ENCODE results near the gene C19orf18.
"Not testable (repeated sequence)": the region's sequence is repeated elsewhere in the genome, so short reads cannot be mapped to it uniquely, and the experiment has no call there.

Gene C19orf18

DNA sequence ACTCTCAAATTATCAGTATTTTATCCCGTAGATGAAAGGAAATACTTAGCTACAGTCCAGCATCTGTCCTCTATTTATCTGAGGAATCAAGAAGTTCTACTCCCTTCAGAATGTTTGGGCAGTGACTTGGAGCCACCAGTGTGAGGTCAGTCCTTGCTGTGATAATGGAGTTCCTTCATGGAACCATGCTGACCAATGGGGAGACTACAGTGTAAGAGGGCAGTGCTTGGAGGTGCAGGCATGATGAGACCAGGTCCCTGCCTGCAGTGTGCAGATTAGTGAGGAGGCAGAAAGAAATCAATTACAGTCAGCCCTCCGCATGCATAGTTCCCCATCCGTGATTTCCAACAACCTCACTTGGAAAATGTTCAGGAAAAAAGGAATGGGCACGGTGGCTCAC lies at the start of gene C19orf18:
TSS of gene C19orf18 (minus strand) at position 101 of the 400 bp plus-strand sequence. CDS start 102 bp downstream, outside the sequence.
- DNase-seq (ENCODE audit: low read depth in 2 of 3, low spot score in 1 of 3) = no peak

DNA sequence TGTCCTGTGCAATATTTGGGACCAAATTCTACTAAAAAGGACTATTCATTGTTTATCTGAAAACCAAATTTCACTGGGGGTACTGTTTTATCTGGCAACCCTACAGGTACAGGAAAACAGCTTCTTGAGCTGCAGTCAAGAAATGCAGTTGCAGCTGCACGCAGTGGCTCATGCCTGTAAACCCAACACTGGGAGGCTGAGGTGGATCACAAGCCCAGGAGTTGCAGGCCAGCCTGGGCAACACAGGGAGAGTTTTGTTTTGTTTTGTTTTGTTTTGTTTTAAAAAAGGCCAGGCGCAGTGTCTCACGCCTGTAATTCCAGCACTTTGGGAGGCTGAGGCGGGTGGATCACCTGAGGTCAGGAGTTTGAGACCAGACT lies 47.9 kb upstream of the C19orf18 start:
- DNase-seq (ENCODE audit: low read depth in 2 of 3, low spot score in 1 of 3) = no peak

DNA sequence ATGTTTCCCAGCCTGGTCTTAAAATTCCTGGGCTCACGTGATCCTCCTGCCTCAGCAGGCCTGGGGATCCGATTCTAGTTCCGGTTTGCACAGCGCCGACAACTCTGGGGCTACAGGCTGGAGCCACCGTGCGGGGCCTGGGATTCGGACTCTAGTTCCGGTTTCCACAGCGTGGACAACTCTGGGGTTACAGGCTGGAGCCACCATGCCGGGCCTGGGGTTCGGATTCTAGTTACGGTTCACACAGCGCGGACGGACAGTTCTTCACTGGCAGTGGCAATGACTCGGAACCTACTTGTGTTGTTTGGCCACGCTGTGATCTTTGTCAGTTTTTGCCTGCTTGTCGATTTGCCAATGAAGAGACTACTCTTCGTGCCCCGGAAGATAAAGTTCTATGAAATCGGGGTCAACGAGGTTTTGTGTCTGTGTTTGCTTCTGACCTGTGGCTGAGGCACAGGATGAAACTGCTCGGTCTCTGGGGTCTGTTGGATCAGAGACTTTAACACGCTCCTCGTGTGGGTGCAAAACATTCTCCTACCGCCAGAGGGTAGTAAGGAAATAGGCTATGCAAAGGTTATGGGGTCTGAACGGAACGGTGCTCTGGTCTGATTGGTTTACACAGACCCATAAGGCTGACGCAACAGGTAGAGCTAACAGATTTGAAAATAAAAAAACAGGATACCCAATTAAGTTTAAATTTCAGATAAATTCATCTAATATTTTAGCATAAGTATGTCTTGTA lies 47.4 kb upstream of the C19orf18 start:
- DNase-seq (ENCODE audit: low read depth in 2 of 3, low spot score in 1 of 3) = peak in 2 of 3 donors; percentile 10 to 12

DNA sequence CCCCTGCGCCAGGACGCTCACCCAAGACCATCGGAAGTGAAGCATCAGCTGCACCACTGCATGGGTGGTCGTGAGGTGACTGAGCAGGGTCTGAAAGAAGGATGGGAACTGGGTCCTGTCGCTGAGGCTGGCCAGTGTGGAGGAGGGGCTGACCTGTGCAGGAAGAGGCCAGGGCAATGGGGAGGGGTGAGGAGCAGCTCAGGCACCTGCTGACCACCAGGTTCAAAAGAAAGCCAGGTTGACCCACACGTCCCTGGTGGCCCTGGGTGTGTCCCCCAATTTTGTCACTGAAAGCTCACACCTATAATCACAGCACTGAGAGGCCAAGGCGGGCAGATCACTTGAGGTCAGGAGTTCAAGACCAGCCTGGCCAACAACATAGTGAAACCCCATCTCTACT lies 45.8 kb upstream of the C19orf18 start:
- no peak for DNase-seq (ENCODE audit: low read depth in 2 of 3, low spot score in 1 of 3)

DNA sequence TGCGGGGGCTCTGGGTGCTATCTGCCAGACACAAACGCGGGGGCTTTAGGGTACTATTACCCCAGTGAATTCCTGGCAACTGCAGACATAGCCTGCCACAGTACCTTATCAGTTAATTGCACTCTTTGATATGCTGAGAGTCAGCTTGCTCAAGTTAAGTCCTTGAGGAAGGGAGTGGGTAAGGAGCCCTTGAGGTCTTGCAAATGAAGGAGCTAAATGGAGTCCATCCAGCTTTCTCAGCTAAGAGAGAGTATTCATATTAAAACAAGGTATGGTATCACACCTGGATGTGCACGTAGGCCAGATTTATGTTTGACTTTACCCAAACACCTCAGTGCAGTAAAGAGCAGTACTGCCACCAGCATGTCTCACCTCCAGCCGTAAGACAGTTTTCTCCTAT lies 39.8 kb upstream of the C19orf18 start:
- no peak for DNase-seq (ENCODE audit: low read depth in 2 of 3, low spot score in 1 of 3)

DNA sequence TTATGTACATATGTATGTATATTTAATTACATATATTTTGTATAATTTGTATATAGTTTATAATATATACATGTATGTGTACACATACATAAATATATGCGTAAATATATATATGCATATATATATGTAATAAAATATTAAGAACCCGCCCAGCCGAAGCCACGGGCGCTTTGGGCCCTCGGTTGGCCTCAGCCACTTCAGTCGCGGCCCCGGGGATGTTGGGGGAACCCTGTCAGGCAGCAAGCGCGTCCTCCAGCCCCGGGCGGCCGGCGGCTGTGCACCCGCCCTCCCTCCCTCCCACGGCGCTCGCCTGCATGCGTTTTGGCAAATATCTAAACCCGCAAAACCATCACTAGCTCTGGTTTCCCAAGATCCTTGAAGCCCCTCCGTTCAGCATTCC lies 36.2 kb upstream of the C19orf18 start:
- no peak for DNase-seq (ENCODE audit: low read depth in 2 of 3, low spot score in 1 of 3)

DNA sequence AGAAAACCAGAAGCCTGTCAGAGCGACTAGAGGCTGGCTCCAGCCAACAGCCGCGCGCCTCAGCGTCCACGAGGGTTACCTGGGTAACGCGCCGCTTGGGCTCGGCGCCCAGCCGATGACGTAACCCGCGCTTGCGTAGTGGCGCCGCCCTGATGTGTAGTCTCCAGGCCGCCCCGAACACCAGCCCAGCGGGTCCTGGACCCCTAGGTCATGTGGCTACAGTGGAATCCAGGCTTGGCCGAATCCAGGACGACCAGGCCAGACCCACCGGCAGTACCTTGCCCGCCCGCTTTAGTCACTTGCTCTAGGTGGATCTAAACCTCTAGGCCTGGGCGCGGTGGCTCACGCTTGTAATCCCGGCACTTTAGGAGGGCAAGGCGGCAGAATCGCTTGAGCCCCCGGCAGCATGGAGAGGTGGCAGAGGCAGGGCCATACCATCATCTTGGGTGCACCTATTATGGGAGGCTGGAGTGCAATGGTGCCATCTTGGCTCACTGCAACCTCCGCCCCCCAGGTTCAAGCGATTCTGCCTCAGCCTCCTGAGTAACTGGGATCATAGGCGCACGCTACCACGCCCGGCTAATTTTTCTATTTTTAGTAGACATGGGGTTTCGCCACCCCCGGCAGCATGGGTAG lies 35.5 kb upstream of the C19orf18 start:
- DNase-seq (ENCODE audit: low read depth in 2 of 3, low spot score in 1 of 3) = peak; percentile 29 to 41 (median 37)

DNA sequence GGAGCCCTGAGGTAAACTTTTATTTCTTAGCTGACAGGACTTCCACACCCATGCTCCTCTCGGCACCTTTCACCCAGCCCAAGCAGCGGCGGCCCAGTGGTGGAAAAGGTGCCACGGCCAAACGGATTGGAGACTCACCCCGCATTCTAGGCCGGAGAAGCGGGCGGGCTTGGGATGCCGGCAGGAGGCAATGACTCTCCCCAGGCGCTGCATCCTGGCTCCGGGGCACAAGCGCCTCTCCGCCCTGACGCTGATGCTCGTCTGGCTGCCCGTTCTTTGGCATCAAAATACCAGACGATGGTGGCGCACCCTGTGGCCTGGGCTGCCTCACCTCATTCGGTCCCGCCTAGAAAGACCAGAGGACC lies 34.9 kb upstream of the C19orf18 start:
- DNase-seq (ENCODE audit: low read depth in 2 of 3, low spot score in 1 of 3) = no peak

DNA sequence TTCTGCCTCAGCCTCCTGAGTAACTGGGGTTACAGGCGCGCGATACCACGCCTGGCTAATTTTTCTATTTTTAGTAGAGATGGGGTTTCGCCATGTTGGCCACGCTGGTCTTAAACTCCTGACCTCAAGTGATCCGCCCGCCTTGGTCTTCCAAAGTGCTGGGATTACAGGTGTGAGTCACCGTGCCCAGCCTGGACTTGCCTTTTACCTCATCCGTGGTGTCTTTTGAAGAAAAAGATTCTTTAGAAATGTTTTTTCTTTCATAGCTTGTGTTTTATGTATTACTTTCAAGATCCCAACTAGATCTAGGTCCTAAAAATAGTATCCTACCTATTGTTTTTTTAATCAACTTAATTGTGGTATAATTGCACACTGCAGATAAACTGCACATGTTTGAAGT lies 34.5 kb upstream of the C19orf18 start:
- not testable (repeated sequence) for DNase-seq (ENCODE audit: low read depth in 2 of 3, low spot score in 1 of 3)

DNA sequence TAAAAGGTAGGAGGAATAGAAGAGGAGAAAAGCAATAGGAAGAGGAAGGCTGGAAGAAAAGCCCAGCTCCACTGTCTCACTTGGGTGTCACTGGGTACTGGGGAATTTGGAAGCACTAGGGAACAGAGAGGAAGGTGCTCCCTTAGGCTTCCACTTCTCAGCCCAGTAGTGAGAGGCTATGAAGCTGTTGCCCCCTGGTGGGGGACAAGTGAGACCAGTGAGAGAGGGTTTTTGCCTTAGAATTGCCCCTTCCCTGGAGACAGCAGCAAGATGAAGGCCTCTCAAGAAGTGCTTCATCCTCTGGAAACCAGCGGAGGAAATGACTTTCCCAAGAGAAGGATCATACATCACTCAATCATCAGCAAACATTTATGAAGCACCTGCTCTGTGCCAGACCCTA lies 33.0 kb upstream of the C19orf18 start:
- no peak for DNase-seq (ENCODE audit: low read depth in 2 of 3, low spot score in 1 of 3)

DNA sequence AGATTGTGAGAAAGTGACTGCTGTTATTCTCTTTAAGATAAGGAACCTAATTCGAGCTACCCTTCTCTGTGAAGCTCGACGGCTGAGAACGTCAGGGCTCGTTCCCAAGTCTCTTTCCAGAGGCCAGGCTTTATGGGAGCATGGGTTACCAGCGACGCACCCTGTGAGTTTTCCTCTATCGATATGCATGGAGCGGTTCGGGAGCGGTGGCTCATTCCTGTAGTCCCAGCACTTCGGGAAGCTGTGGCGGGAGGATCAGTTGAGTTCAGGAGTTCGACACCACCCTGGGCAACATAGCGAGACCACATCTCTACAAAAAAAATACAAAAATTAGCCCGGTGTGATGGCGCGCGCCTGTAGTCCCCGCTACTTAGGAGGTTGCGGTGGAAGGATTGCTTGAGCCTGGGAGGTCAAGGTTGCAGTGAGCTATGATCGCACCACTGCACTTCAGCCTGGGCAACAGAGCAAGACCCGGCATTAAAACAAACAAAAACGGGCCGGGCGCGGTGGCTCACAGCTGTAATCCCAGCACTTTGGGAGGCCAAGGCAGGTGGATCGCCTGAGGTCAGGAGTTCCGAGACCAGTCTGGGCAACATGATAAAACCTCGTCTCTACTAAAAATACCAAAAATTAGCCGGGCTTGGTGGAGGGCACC lies 29.0 kb upstream of the C19orf18 start:
- DNase-seq (ENCODE audit: low read depth in 2 of 3, low spot score in 1 of 3) = peak in 1 of 3 donors; percentile 1

DNA sequence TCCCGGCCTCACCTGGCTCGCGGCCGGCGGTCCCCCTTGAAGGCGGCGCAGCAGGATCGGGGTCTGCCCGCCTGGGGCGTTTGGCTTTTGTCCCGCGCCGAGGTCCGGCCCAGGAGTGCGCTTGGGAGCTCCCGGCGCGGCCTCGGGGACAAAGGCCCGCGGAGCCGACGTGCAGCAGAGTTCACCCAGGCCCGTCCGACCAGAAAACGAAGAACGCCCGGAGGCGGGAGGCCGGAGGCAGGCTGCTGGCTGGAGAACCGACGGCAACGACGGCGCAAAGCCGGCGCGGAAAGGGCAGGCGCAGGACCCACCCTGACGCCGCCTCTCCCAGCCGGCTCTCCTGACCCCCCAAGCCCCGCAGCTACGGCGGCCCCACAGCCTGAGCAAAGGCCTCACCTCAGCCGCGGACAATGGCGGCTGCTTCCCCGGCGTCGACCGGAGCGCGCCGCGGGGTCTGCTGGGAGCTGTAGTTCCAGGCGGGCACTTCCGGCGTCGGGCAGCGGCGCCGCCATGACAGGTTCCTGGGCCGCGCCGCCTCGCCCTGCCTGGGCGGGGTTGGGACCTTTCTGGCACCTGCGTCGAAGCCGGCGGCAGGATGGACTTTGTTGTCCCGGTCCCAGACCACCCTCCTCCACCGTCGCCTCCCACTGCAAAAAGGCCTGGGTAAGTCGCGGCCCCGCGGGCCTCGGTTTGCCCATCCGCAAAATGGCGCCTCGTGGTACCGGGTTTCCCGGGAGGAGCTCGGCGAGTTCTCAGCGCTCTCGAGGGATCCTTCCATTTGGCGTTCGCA lies 28.2 kb upstream of the C19orf18 start, which contains the start of gene ZNF606:
TSS of gene ZNF606 (minus strand) at position 437 of the 790 bp plus-strand sequence. CDS start 1,501 bp downstream, outside the sequence.
- peak; percentile 59 to 81 (median 66) for DNase-seq (ENCODE audit: low read depth in 2 of 3, low spot score in 1 of 3)

DNA sequence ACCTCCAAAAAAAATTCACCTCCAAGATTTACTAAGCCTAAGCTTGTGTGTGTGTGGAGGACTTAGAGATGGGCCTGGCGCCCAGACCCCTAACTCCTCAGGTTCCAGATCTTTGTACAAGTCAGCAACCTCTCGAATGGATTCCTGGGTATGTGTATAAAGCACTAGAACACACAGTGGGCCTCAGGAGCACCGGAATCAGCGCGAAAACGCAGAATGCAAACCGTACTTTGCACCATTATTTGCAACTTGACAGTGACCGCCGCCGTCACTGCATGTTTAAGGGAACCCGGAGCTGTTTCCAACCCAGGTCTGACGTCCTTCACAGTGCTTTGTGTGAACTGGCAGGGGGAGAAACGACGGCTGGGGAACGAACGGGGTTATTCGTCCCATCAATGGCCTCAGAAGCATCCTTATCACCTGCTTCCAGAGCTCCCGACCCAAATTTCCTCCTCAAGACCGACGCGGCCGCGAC lies 27.6 kb upstream of the C19orf18 start:
- DNase-seq (ENCODE audit: low read depth in 2 of 3, low spot score in 1 of 3) = peak in 1 of 3 donors; percentile 2

DNA sequence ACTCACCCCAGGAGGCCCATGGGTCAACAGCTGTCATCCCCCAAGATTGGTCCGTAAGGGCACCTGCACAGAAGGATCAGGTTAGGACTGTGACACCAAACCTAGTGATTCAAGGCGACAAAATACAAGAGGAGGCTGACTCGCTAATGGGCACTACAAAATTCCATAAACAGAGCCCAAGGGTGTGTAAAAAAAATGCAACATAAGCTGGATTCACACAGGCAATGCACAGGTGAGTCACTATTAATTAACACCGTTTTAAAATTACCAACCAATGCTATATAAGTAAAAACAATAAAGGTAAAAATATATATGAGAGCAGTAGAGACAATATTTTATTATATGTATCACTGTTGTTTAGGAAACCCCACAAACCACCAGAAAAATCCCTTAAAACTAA lies 26.3 kb upstream of the C19orf18 start:
- no peak for DNase-seq (ENCODE audit: low read depth in 2 of 3, low spot score in 1 of 3)

DNA sequence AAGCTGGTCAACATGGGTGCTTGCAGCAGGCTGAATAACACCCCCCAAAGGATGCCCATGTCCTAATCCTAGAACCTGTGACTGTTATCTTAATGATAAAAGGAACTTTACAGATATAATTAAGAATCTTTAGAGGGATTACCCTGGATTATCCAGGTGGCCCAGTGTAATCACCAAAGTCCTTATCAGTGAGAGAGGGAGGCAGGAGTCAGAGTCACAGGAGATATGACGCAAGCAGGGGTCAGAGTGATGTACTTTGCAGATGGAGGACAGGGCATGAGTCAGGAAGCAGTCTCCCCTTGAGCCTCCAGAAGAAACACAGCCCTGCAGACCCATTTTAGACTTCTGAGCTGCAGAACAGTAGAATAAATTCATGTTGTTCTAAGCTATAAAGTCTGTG lies 18.5 kb upstream of the C19orf18 start:
- DNase-seq (ENCODE audit: low read depth in 2 of 3, low spot score in 1 of 3) = no peak

DNA sequence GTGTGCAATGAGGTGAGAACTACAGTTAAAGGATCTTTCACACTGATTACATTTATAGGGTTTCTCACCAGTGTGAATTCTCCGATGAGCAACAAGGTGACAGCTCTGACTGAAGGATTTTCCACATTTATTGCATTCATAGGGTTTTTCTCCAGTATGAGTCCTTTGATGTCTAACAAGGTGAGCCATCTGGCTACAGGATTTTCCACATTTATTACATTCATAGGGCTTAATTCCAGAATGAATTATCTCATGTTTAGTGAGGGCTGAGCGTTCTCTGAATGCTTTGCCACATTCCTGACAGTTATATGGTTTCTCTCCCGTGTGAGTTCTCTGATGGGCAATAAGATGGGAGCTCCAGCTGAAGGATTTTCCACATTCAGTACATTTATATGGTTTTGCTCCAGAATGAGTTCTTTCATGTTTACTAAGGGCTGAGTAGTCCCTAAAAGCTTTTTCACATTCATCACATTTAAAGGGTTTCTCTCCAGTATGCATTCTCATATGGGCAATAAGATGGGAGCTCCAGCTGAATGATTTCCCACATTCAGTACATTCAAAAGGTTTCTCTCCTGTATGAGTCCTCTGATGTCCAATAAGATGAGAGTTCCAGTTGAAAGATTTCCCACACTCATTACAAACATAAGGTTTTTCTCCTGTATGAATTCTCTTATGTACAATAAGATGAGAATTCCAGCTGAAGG lies 4.4 kb upstream of the C19orf18 start:
- DNase-seq (ENCODE audit: low read depth in 2 of 3, low spot score in 1 of 3) = no peak

DNA sequence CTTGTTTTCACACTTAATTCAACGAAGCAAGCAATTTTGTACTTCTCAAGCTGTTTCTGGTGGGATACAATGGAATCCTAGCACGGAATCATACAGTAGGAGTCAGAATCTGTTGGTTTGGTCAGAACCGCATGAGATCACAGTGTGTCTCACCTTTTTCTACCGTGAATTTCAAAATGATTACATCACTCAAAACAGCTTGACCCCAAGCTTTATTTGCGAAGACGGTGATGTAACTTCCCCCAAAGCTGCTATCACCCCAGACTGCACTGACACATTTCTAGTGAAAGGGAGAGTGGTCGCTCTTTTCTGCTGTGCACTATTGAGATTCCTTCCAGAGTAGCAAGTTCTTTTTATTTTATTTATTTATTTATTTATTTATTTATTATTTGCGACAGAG lies 9.6 kb downstream of the C19orf18 start:
- no peak for DNase-seq (ENCODE audit: low read depth in 2 of 3, low spot score in 1 of 3)

DNA sequence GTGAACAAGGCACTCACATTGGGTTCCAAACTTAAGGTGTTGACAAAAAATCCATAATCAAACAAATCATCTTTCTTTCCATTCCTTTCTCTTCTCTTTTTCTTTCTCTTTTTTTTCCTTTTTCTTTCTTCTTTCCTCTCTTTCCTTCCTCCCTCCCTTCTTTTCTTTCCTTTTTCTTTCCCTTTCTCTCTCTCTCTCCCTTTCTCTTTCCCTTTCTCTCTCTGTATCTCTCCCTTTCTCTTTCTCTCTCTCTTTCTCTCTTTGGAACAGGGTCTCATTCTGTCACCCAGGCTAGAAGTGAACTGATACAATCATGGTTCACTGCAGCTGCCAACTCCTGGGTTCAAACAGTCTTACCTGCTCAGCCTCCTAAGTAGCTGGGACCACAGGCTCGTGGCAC lies 12.5 kb downstream of the C19orf18 start:
- DNase-seq (ENCODE audit: low read depth in 2 of 3, low spot score in 1 of 3) = no peak

DNA sequence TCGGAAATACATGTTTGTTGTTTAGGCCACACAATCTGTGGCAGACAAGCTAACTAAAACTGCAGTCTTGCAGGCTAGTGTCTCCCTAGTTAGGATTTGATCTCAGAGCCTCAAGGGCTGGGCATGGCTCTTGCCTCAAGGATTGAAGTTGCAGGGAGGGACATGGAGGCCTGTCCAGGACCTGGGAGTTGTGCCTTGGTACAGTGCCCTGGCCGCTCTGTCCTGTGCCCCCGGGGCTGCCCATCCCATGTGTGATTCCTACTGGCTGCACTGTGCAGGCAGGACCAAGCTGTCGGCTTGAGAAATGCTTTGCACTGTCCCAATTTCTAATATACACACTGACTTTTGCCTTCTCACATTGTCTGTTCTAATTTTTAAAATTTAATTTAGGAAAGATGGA lies 19.3 kb downstream of the C19orf18 start:
- no peak for DNase-seq (ENCODE audit: low read depth in 2 of 3, low spot score in 1 of 3)

DNA sequence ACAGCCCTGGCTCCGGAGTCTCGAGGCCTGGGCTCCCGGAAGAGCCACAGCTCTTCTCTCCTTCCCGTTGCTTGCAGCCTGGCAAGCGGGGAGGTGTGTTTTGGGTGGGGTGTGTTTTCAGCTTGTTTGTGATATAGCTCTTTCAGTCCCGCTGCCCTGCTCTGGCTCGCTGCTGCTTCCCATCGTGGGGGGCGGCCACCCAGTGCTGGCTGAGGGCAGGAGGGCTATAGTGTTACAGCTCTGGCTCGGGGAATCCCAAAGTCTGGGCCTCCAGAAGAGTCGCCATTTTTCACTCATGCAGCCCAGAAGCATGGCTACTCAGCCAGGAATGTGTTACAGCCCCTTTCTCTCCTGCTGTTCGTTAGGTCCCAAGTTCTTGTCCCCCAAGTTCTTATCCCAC lies 24.6 kb downstream of the C19orf18 start:
- no peak for DNase-seq (ENCODE audit: low read depth in 2 of 3, low spot score in 1 of 3)

DNA sequence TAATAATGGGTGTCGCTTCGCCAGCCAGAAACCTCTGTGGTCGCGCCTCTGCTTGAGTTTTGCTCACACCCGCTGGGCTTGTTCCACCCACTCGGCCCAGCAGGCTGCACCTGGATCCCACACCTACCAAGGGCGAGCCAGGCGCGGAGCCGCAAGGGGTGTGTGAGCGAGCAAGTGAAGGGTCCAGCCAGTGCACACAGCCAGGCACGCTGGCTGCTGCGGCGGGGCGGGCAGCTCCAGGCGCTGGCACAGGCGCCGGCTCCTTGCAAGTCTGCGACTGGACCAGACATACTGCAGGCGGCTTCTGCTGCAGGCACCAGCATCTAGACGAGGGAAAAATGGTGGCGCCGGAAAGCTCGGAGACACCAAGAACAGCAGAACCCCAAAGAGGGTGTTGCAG lies 25.0 kb downstream of the C19orf18 start:
- no peak for DNase-seq (ENCODE audit: low read depth in 2 of 3, low spot score in 1 of 3)

Measured in stimulated activated CD4-positive, alpha-beta T cell treated with anti-CD3 and anti-CD28 coated beads, Interleukin-12 subunit alpha, Interleukin-12 subunit beta, amount 100 ng/mL, for 48 hours (primary cell).